Gastroesophageal sphincter (tissue), 3 donors: ENCODE measurements around the gene CCDC27.

ENCODE experiments used
- CTCF ChIP-seq, 4 experiments: fragments of 200-600 bp in 2 of 4; fragments of 450-650 bp in 2 of 4; sonication (generic) in 1 of 4; IDR thresholded peaks; one replicate each; pipeline ENCODE4 v1.5.1; 2017 to 2019; ENCODE audit warnings: antibody characterized with exemption in 4 of 4, mild to moderate bottlenecking in 2 of 4, moderate library complexity in 2 of 4
- EP300 ChIP-seq: sonication (generic); formaldehyde crosslinking; IDR thresholded peaks from one replicate; pipeline ENCODE4 v1.6.1; 2017; ENCODE audit warnings: antibody characterized with exemption, mild to moderate bottlenecking
- POLR2A ChIP-seq, 2 donors: fragments of 450-650 bp; IDR thresholded peaks; one replicate each; pipeline ENCODE4 v1.6.1; 2017; ENCODE audit warnings: antibody characterized with exemption in 2 of 2, mild to moderate bottlenecking in 2 of 2, moderate library complexity in 1 of 2
- POLR2AphosphoS5 ChIP-seq: sonication (generic); formaldehyde crosslinking; IDR thresholded peaks from one replicate; pipeline ENCODE4 v1.6.1; 2017; ENCODE audit warnings: antibody characterized with exemption

GRCh38 chr1:3729594-3730542, 22.4 kb upstream of the CCDC27 start:
- no peak for TF ChIP-seq EP300
- TF ChIP-seq POLR2AphosphoS5 = no peak
- no peak for TF ChIP-seq CTCF (IDR thresholded peaks at IDR 0.05)
- TF ChIP-seq POLR2A (IDR thresholded peaks at IDR 0.05) = no peak
